Liver (tissue), 9 donors: ENCODE data around the gene MUC6. TPM values are rescaled to one million over a fixed set of nuclear protein-coding genes. Genes with fewer than 3 reads are reported as not detected.

ENCODE experiments used
- DNase-seq: peaks from one replicate; pipeline ENCODE4 v3.0.0-alpha.2; 2017; ENCODE audit warnings: low spot score
- H3K27ac ChIP-seq, 2 donors: one replicate each; pipeline ENCODE4 v1.7.0; 2013; ENCODE audit warnings: inconsistent platforms in 2 of 2, low read length in 2 of 2, control low read depth in 1 of 2, low read depth in 1 of 2, mild to moderate bottlenecking in 1 of 2
- H3K27me3 ChIP-seq, 4 donors: one replicate each; pipeline versions ENCODE4 v1.6.1 to v1.7.0; 2013; ENCODE audit warnings: low read length in 3 of 4, inconsistent platforms in 1 of 4, mild to moderate bottlenecking in 1 of 4, moderate library complexity in 1 of 4; ENCODE audit not compliant: control insufficient read depth in 4 of 4, insufficient read depth in 4 of 4
- H3K36me3 ChIP-seq, 4 donors: one replicate each; pipeline versions ENCODE4 v1.6.1 to v1.7.0; 2013; ENCODE audit warnings: low read length in 3 of 4, mild to moderate bottlenecking in 3 of 4, low read depth in 1 of 4, moderate library complexity in 1 of 4; ENCODE audit not compliant: control insufficient read depth in 4 of 4, insufficient read depth in 3 of 4
- H3K4me1 ChIP-seq, 4 donors: one replicate each; pipeline versions ENCODE4 v1.6.1 to v1.7.0; 2013; ENCODE audit warnings: low read length in 3 of 4, mild to moderate bottlenecking in 3 of 4, moderate library complexity in 1 of 4; ENCODE audit not compliant: control insufficient read depth in 4 of 4, insufficient read depth in 4 of 4
- H3K4me3 ChIP-seq, 3 donors: one replicate each; pipeline versions ENCODE4 v1.6.1 to v1.7.0; 2013; ENCODE audit warnings: low read length in 3 of 3, control low read depth in 1 of 3, low read depth in 1 of 3, mild to moderate bottlenecking in 1 of 3
- H3K9ac ChIP-seq, 2 donors: one replicate each; pipeline ENCODE4 v1.7.0; 2013; ENCODE audit warnings: low read length in 2 of 2, mild to moderate bottlenecking in 2 of 2, moderate library complexity in 2 of 2, control low read depth in 1 of 2, low read depth in 1 of 2
- H3K9me3 ChIP-seq, 4 donors: one replicate each; pipeline versions ENCODE4 v1.6.1 to v1.7.0; 2013; ENCODE audit warnings: low read length in 3 of 4; ENCODE audit not compliant: control insufficient read depth in 4 of 4
- FOXA1 ChIP-seq: IDR thresholded peaks from 2 replicates; pipeline ENCODE4 v1.6.1; 2016; ENCODE audit warnings: antibody characterized with exemption
- HNF4G ChIP-seq: IDR thresholded peaks from 2 replicates; pipeline ENCODE4 v1.6.1; 2016; ENCODE audit warnings: antibody characterized with exemption
- NR2F2 ChIP-seq: IDR thresholded peaks from 2 replicates; pipeline ENCODE4 v1.6.1; 2016; ENCODE audit warnings: antibody characterized with exemption
- SP1 ChIP-seq: IDR thresholded peaks from 2 replicates; pipeline ENCODE4 v1.6.1; 2018; ENCODE audit warnings: antibody characterized with exemption, mild to moderate bottlenecking
- TAF1 ChIP-seq: conservative IDR thresholded peaks from 2 replicates; pipeline ENCODE4 v1.6.1; 2016; ENCODE audit warnings: antibody characterized with exemption, mild to moderate bottlenecking
- YY1 ChIP-seq: IDR thresholded peaks from 2 replicates; pipeline ENCODE4 v1.6.1; 2016; ENCODE audit warnings: antibody characterized with exemption, mild to moderate bottlenecking
- WGBS: extraction: QIAGEN DNeasy Blood & Tissue Kit; methylation state at CpG from one replicate; pipeline ENCODE4 v1.1.7; 2013; 5-methylcytosine and 5-hydroxymethylcytosine counted together
- polyA plus RNA-seq, 2 donors: library from polyadenylated mRNA; stranded (reverse) in 1 of 2; unstranded in 1 of 2; fragments of 200-250 nt in 1 of 2; fragments of >200 nt in 1 of 2; fragmentation: Nextera tagmentation in 1 of 2; extraction: Ambion mirVana in 1 of 2; gene quantifications; one replicate each; pipeline versions ENCODE4 v1.2.1 to v1.2.3, GENCODE V29; 2013 to 2015
- total RNA-seq, 2 donors: library from RNA; depleted of rRNA; stranded (reverse); fragments of >200 nt; gene quantifications; one replicate each; pipeline ENCODE4 v1.2.3, GENCODE V29; 2014
- TF ChIP-seq, protein P1 (sequence below): IDR thresholded peaks from 2 replicates; pipeline ENCODE4 v1.6.1; 2016; ENCODE audit warnings: antibody characterized with exemption
- TF ChIP-seq, protein P2 (sequence below): IDR thresholded peaks from 2 replicates; pipeline ENCODE4 v1.6.1; 2016; ENCODE audit warnings: antibody characterized with exemption, mild to moderate bottlenecking
- TF ChIP-seq, protein P3 (sequence below): fragments of 150-350 bp; IDR thresholded peaks from 2 replicates; pipeline ENCODE4 v1.5.1; 2017; ENCODE audit warnings: improper control_type of control experiment, low read depth, low read length; ENCODE audit not compliant: missing input control
- donor health status: healthy.
- donor health status: healthy.
- donor health status: healthy.
- donor health status: healthy.
- donor health status: healthy.

Gene MUC6
- total and polyA plus RNA-seq, 4 donors, result 0.05 to 0.54 (median 0.18) TPM

DNA sequence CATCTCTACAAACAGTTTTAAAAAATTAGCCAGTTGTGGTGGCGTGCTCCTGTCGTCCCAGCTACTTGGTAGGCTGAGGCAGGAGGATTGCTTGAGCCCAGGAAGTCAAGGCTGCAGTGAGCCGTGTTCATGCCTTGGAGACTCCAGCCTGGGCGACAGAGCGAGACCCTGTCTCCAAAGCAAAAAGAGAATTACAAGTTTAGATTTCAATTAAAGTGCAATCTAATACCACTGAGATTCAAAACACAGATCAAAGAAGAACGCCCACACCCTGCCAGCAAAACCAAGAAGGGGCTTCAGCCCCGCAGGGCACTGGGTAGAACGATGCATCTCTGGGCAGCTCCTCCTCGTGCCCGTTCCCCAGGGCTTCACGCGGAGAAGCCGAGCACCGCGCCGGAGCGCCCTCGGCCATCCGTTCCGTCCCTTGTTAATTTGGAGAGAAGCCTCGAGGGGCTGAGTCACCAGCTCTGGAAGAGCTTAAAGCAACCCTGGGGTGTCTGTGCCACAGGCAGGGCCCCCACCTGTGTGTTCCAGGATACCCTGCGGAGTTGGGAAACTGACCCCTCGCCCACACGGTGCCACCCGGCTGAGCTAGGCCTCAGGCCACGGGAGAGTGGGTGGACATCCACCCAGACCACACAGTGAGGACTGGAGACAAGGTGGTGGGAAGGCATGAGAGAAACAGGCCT is 63.9 kb downstream of the MUC6 start:
- 96% methylated on average over 26 of the region's 26 CpGs for WGBS
- no peak overlapping the region for H3K9ac ChIP-seq
- no peak overlapping the region for H3K4me3 ChIP-seq
- no peaks in the 10 kb centered on the region for H3K27me3 ChIP-seq
- peaks cover 0 to 2% (median 0%) of the 10 kb centered on the region in 4 donors for H3K4me1 ChIP-seq
- peaks cover 13 to 56% (median 29%) of the 10 kb centered on the region in 4 donors for H3K36me3 ChIP-seq
- no peaks in the 10 kb centered on the region for H3K9me3 ChIP-seq
- TF ChIP-seq YY1 (no peak), TAF1 (no peak), HNF4G (no peak), FOXA1 (no peak), NR2F2 (no peak)
- TF ChIP-seq, protein P1, sequence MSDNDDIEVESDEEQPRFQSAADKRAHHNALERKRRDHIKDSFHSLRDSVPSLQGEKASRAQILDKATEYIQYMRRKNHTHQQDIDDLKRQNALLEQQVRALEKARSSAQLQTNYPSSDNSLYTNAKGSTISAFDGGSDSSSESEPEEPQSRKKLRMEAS, result no peak
- TF ChIP-seq, protein P2, sequence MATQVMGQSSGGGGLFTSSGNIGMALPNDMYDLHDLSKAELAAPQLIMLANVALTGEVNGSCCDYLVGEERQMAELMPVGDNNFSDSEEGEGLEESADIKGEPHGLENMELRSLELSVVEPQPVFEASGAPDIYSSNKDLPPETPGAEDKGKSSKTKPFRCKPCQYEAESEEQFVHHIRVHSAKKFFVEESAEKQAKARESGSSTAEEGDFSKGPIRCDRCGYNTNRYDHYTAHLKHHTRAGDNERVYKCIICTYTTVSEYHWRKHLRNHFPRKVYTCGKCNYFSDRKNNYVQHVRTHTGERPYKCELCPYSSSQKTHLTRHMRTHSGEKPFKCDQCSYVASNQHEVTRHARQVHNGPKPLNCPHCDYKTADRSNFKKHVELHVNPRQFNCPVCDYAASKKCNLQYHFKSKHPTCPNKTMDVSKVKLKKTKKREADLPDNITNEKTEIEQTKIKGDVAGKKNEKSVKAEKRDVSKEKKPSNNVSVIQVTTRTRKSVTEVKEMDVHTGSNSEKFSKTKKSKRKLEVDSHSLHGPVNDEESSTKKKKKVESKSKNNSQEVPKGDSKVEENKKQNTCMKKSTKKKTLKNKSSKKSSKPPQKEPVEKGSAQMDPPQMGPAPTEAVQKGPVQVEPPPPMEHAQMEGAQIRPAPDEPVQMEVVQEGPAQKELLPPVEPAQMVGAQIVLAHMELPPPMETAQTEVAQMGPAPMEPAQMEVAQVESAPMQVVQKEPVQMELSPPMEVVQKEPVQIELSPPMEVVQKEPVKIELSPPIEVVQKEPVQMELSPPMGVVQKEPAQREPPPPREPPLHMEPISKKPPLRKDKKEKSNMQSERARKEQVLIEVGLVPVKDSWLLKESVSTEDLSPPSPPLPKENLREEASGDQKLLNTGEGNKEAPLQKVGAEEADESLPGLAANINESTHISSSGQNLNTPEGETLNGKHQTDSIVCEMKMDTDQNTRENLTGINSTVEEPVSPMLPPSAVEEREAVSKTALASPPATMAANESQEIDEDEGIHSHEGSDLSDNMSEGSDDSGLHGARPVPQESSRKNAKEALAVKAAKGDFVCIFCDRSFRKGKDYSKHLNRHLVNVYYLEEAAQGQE, result no peak
- TF ChIP-seq, protein P3, sequence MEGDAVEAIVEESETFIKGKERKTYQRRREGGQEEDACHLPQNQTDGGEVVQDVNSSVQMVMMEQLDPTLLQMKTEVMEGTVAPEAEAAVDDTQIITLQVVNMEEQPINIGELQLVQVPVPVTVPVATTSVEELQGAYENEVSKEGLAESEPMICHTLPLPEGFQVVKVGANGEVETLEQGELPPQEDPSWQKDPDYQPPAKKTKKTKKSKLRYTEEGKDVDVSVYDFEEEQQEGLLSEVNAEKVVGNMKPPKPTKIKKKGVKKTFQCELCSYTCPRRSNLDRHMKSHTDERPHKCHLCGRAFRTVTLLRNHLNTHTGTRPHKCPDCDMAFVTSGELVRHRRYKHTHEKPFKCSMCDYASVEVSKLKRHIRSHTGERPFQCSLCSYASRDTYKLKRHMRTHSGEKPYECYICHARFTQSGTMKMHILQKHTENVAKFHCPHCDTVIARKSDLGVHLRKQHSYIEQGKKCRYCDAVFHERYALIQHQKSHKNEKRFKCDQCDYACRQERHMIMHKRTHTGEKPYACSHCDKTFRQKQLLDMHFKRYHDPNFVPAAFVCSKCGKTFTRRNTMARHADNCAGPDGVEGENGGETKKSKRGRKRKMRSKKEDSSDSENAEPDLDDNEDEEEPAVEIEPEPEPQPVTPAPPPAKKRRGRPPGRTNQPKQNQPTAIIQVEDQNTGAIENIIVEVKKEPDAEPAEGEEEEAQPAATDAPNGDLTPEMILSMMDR, result no peak
- no peak for DNase-seq
- H3K27ac ChIP-seq, result no peak overlapping the region

DNA sequence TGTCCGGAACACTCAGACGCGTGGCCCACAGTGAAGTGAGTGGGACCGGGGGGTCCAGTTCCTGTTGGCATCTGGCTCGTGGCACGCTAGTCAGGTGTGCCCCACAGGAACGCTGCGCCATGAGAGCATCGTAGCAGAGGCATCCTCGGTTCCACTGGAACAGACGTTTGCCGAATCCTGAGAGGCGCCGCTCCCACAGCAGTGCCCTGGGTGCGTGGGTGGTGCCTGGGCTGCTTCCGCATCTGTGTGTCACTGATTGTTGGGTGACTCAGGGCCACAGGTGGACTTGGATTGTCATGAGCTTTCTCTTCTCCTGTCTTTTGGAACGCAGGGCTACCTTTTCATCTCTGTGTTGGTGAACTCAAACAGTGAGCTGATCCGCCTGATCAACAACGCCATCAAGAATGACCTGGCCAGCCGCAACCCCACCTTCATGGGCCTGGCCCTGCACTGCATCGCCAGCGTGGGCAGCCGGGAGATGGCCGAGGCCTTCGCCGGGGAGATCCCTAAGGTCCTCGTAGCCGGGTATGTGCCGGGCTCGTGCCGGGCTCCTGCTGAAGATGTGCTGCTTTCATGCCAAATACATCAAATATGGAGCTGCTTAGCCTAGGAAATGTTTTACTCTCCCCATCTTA is 64.7 kb downstream of the MUC6 start:
- no peak overlapping the region for H3K9ac ChIP-seq
- peaks cover 13 to 48% (median 25%) of the 10 kb centered on the region in 4 donors for H3K36me3 ChIP-seq
- peaks cover 2 to 6% (median 3%) of the 10 kb centered on the region in 4 donors for H3K4me1 ChIP-seq
- WGBS, result 95% methylated on average over 31 of the region's 31 CpGs
- H3K27ac ChIP-seq, result no peak overlapping the region
- DNase-seq, result no peak
- TF ChIP-seq HNF4G, result no peak
- TF ChIP-seq SP1, result no peak
- TF ChIP-seq, protein P3, result no peak
- TF ChIP-seq, protein P1, result no peak
- no peaks in the 10 kb centered on the region for H3K9me3 ChIP-seq
- H3K4me3 ChIP-seq, result no peak overlapping the region
- no peaks in the 10 kb centered on the region for H3K27me3 ChIP-seq
